NCI-H1930 (cell line): ENCODE results near the gene MISP3.

ENCODE experiments used
- DNase-seq, 2 experiments: peaks; one replicate each; lab custom pipeline; 2025; lab: John Stamatoyannopoulos, UW

MISP3 gene

DNA sequence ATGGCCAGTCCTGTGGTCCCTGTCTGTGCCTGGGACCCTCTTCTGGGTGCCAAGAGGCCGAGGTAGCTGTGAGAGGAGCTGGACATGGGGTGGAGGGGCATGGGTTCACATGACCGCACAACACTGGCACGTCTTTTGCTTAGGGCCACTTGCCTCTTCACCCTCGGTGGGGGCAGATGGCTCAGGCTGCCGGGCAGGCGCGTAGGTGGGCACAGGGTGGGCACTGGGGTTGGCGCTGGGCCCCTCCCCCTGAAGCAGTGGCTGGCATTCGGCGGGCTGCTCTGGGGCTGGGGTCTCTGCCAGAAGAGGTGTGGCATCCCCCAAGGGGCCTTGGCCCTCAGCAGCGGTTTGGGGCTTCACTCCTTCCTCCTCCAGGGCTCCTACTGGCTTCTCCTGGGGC is 19.1 kb upstream of the MISP3 start:
- no peak for DNase-seq

DNA sequence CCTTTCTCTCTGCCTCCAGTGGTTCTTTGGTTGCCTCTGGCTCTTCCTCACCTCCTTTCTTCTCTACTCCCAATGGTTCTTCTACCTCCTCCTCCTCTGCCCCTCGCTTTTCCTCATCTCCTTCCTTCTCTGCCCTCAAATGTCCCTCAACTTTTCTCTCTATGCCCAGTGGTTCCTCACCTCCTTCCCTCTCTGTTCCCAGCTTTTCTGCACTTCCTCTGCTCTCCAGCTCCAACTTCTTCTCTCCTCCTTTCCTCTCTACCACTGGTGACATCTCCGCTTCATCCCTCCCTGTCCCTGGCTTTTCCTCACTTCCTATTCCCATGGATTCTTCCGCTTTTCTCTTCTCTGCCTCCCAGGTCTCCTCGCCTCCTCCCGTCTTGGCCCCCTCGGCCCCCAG is 18.5 kb upstream of the MISP3 start:
- DNase-seq: no peak

- no peak for DNase-seq
Measured at GRCh38 chr19:14054721-14055120, 17.9 kb upstream of the MISP3 start.

GRCh38 chr19:14055396-14055795 is 17.2 kb upstream of the MISP3 start:
- DNase-seq: no peak

GRCh38 chr19:14056069-14056666 is 16.4 kb upstream of the MISP3 start:
- no peak for DNase-seq

DNA sequence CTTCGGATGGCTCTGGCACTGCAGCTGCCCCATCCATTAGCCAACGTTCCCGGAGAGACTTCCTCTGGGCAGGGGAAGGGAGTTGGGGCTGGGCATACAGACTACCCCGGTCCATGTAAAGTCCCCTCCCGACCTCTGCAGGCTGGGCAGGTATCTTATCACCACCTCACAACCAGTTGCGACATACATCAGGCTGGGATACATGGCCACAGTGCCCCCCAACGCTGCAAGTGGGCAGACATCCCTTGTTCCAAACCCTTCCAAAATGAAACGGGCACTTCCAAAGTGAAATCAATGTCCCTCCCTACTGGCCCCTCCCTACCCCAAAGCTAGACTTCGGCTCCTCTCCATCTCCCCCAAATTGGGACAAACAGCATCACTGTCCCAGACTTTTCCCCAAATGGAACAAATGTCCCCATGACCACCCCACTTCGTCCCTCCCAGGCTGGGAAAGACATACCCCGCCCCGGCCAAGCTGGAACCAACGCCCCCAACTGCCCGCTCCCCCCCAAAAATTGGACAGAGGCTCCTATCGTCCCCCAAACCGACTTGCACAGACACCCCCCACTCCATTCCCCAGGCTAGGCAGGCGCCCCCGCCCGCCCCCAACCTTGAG is 15.7 kb upstream of the MISP3 start:
- DNase-seq: no peak

DNA sequence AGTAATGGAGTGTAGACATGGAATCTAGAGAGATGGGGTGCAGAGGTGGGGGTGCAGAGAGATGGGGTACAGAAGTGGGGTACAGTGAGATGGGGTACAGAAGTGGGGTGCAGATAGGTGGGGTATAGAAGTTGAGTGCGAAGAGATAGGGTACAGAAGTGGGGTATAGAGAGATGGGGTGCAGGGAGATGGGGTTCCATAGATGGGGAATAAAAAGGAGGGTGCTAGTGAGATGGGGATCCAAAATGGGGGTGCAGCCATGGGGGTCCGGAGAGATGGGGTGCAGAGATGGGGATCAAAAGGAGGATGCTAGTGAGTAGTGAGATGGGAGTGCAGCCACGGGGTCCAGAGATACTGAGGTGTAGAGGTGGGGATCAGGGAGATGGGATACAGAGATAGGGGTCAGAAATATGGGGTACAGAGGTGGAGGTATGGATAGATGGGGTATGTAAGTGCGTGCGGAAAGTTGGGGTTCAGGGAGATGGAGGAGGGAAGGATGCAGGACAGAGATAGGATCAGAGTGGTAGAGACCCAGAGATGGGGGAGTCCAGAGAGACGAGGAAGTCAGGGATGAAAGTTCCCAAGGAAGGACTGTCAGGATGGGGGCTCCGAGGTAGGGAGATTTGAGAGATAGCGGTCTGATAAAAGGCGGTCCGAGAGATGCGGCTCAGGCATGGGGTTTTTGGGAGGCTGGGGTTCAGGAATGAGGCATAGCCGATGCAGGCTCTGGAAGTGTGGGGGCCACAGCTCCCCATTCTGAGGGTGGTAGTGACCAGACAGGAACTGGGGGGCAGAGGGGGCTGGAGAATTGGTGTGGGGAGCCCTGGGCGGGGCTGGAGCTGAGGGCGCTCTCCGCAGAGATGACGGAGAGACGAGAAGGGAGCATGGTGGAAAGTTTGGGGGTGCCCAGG is 14.1 kb upstream of the MISP3 start:
- no peak for DNase-seq

- DNase-seq: peak in 1 of 2 experiments; percentile 44
Measured at GRCh38 chr19:14059093-14059480, 13.5 kb upstream of the MISP3 start.

- DNase-seq: no peak
Measured at GRCh38 chr19:14059652-14060155, 12.9 kb upstream of the MISP3 start.

- DNase-seq: no peak
Measured at GRCh38 chr19:14061081-14061749, 11.4 kb upstream of the MISP3 start.

- no peak for DNase-seq
Measured at GRCh38 chr19:14061751-14062557, 10.6 kb upstream of the MISP3 start, which contains the start of gene PALM3. Gene PALM3, minus strand, starts transcription at chr19:14062076. Its CDS starts 96 bp downstream, at chr19:14061980.

DNA sequence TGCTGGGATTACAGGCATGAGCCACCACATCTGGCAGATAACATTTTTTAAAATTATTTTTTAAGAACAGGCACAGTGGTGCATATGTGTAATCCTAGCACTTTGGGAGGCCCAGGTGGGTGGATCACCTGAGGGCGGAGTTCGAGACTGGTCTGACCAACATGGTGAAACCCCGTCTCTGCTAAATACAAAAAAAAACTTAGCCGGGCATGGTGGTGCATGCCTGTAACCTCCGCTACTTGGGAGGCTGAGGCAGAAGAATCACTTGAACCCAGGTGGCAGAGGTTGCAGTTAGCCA is 10.1 kb upstream of the MISP3 start:
- no peak for DNase-seq

DNA sequence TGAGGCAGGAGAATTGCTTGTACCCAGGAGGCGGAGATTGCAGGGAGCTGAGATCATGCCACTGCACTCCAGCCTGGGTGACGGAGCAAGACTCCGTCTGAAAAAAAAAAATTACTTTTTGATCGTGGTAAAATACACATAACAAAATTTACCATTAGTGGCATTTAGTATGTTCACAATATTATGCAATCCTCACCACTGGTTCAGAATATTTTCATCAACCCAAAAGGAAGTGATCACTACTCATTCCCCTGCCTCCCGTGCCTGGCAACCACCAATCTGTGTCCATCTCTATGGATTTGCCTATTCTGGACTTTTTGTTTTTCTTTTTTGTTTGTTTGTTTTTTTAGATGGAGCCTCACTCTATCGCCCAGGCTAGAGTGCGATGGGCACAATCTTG is 9.5 kb upstream of the MISP3 start:
- DNase-seq: no peak

GRCh38 chr19:14066134-14066533 is 6.5 kb upstream of the MISP3 start:
- no peak for DNase-seq

GRCh38 chr19:14070268-14071050 is 2.1 kb upstream of the MISP3 start:
- DNase-seq: no peak

DNA sequence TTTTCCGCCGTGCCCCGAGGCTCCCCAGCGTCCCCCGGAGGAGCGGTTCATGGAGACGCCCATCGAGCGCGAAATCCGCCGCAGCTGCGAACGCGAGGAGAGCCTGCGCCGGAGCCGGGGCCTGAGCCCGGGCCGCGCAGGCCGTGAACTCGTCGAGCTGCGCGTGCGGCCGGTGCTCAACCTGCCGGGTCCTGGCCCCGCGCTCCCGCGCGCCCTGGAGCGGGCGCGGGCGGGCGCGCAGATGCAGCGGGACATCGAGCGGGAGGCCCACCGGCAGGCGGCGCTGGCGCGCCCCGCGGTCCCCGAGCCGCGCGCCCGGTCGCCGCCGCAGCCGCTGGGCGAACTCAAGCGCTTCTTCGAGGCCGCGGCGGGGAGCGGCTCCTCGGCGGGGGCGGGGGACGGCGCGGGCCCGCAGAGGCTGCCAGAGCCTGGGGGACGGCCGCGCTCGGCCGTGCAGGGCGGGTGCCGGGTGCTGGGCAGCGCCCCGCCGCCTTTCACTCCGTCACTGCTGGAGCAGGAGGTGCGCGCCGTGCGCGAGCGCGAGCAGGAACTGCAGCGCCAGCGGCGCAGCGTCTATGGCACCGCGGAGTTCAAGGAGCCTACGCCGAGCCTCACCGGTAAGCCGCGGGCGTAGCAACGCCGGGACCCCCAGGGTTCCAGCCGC is 807 bp downstream of the MISP3 start:
- DNase-seq: peak; percentile 23 to 64

DNA sequence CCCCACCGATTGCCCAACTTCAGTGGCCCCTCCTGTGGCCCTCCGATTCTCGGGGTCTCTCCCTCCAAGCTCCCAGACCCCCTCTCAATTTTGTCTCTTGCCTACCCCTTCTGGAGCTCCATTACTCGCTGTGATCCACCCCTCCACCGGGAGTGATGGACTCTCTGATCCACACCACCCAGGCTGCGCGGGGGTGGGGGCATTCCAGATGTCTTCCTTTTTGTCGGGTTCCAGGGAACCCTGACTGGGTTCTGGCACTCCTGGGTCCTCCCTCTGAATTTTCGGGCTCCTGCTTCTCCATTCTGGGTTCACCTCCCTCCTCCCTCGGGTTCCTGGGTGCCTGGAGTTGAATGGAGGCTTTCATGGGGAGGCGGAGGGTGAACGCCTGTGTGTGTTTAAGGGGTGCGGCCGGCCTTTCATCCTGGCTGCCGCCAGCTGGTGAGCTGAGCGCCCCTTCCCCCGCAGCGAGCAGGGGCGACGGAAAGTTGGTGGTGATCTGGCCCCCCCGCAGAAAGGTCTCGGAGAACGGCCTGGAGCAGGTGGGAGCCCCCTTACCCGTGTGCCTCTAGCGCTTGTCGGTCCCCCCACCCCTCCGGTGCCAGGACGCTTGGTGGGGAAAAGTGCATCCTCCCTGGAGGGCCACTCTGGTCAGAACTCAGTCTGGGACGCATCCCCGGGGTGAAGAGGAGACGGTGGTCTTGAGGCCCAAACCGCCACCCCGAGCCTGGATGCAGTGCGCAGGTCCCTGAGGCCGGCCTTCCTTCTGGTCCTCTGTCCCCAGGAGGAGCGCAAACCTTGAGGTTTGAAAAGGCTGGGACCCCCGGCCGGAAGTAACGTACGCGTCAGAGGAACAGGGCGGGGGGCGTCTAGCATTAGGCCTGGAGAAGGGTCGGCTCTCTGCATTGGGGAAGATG is 1.6 kb downstream of the MISP3 start:
- DNase-seq: no peak

DNA sequence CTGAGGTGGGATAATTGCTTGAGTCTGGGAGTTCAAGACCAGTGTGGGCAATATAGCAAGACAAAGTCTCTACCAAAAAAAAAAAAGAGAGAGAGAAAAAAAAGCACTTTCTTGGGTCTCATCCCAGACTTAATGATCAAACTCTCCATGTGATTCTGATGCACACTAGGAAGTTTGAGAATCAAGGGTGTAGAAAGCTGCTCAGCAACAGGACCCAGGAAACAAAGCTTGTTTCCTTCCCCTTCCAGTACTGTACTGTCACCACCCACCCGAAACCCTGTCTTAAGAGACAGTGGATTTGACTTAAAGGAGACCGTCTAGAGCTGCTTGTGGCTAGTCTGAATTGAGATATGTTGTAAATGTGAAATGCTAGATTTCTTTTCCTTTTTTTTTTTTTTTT is 5.8 kb downstream of the MISP3 start:
- DNase-seq: no peak
